Natural killer cell (primary cell): ENCODE measurements around the gene CAMP. TPM values are rescaled to one million over a fixed set of nuclear protein-coding genes. Genes with fewer than 3 reads are reported as not detected.

ENCODE experiments used
- ATAC-seq, 3 donors: fragments of 150-1000 bp in 2 of 3; fragments of 200-7000 bp in 1 of 3; cut with Tn5 transposase; 1 replicate in 1 of 3; 2 replicates in 2 of 3; pipeline ENCODE4 v1.10.0; 2021; ENCODE audit warnings: mild to moderate bottlenecking in 2 of 3, moderate library complexity in 2 of 3
- DNase-seq, 2 donors: peaks; one replicate each; pipeline versions ENCODE4 v3.0.0 to v3.0.0-alpha.2; 2013 to 2021; ENCODE audit warnings: mixed read lengths in 1 of 2
- H3K27ac ChIP-seq: one replicate; pipeline ENCODE4 v1.5.1; 2013; ENCODE audit warnings: mild to moderate bottlenecking, low read length
- H3K27me3 ChIP-seq: one replicate; pipeline ENCODE4 v1.6.1; 2013; ENCODE audit warnings: low read length; ENCODE audit not compliant: control insufficient read depth, insufficient read depth
- H3K36me3 ChIP-seq: one replicate; pipeline ENCODE4 v1.6.1; 2013; ENCODE audit warnings: low read length; ENCODE audit not compliant: control insufficient read depth, insufficient read depth
- H3K4me1 ChIP-seq: one replicate; pipeline ENCODE4 v1.6.1; 2013; ENCODE audit warnings: low read length; ENCODE audit not compliant: control insufficient read depth, insufficient read depth
- H3K4me3 ChIP-seq: one replicate; pipeline ENCODE4 v1.5.1; 2013; ENCODE audit warnings: low read length
- H3K9me3 ChIP-seq: one replicate; pipeline ENCODE4 v1.6.1; 2013; ENCODE audit warnings: low read length; ENCODE audit not compliant: control insufficient read depth, insufficient read depth
- H3K27ac Mint-ChIP-seq, 2 donors: one replicate each; pipeline ENCODE4 v1.8.0; 2022; ENCODE audit warnings: mild to moderate bottlenecking in 2 of 2, mixed read lengths in 2 of 2, moderate library complexity in 1 of 2
- H3K27me3 Mint-ChIP-seq, 2 donors: one replicate each; pipeline ENCODE4 v1.8.0; 2022; ENCODE audit warnings: low read depth in 2 of 2, mixed read lengths in 2 of 2
- H3K36me3 Mint-ChIP-seq: one replicate; pipeline ENCODE4 v1.8.0; 2022; ENCODE audit warnings: mixed read lengths
- H3K4me1 Mint-ChIP-seq, 2 donors: one replicate each; pipeline ENCODE4 v1.8.0; 2022; ENCODE audit warnings: mixed read lengths in 2 of 2
- H3K4me3 Mint-ChIP-seq: one replicate; pipeline ENCODE4 v1.8.0; 2022; ENCODE audit warnings: mild to moderate bottlenecking, moderate library complexity, mixed read lengths
- H3K9me3 Mint-ChIP-seq, 2 donors: one replicate each; pipeline ENCODE4 v1.8.0; 2022; ENCODE audit warnings: mixed read lengths in 2 of 2
- WGBS: methylation state at CpG from one replicate; pipeline ENCODE4 v1.1.7; 2013; ENCODE audit warnings: missing lambda C conversion rate; ENCODE audit not compliant: insufficient coverage; 5-methylcytosine and 5-hydroxymethylcytosine counted together
- intact Hi-C: fragments of 100-400 bp; cut with micrococcal nuclease; formaldehyde crosslinking; loops from one replicate; pipeline ENCODE4 v1.14.2; 2022
- total RNA-seq, 4 donors: library from RNA; stranded (reverse); fragments of 120-200 nt in 1 of 4; gene quantifications; one replicate each; pipeline versions ENCODE4 v1.2.3 to v1.2.4, GENCODE V29; 2013 to 2022
- TF ChIP-seq, protein P1 (sequence below): fragments of 200-600 bp; IDR thresholded peaks from one replicate; pipeline ENCODE4 v1.8.0; 2022; ENCODE audit warnings: antibody characterized with exemption

CAMP gene
- total RNA-seq, 3 donors from 2014 or later (not counting 1 experiment from before 2014, with no cell fraction given), result not detected

DNA sequence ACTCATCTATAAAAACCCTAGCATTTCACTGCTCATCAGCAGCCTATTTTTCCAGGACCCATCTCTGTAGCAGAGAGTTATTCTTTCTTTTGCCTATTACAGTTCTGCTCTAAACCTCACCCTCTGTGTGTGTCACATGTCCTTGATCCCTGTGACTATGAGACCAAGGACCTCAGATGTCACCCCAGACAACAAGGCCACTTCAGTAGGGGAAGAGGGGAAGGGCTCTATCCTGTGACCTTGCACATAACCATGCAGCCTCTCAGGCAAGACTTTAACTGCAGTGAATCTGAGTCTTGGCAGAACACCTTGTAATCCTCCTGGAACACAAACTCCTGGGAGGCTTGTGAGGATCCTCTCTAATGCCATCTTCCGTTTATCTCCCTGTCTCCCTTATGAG lies 13.2 kb downstream of the CAMP start:
- Mint-ChIP-seq H3K9me3 (no peaks in the 10 kb centered on the region), H3K36me3 (no peaks in the 10 kb centered on the region), H3K27ac (no peak overlapping the region), H3K4me3 (no peak overlapping the region), H3K27me3 (peaks cover 0 to 7% of the 10 kb centered on the region in 2 donors), H3K4me1 (peaks cover 10 to 21% of the 10 kb centered on the region in 2 donors)
- Histone ChIP-seq H3K9me3 (no peaks in the 10 kb centered on the region), H3K27ac (no peak overlapping the region), H3K27me3 (no peaks in the 10 kb centered on the region), H3K4me1 (peaks cover 16% of the 10 kb centered on the region), H3K4me3 (no peak overlapping the region), H3K36me3 (no peaks in the 10 kb centered on the region)
- no peak for DNase-seq
- no peak for ATAC-seq
- intact Hi-C loops, result no loop called here
- TF ChIP-seq, protein P1, sequence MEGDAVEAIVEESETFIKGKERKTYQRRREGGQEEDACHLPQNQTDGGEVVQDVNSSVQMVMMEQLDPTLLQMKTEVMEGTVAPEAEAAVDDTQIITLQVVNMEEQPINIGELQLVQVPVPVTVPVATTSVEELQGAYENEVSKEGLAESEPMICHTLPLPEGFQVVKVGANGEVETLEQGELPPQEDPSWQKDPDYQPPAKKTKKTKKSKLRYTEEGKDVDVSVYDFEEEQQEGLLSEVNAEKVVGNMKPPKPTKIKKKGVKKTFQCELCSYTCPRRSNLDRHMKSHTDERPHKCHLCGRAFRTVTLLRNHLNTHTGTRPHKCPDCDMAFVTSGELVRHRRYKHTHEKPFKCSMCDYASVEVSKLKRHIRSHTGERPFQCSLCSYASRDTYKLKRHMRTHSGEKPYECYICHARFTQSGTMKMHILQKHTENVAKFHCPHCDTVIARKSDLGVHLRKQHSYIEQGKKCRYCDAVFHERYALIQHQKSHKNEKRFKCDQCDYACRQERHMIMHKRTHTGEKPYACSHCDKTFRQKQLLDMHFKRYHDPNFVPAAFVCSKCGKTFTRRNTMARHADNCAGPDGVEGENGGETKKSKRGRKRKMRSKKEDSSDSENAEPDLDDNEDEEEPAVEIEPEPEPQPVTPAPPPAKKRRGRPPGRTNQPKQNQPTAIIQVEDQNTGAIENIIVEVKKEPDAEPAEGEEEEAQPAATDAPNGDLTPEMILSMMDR, result no peak
- 100% methylated on average over 1 of the region's 1 CpG for WGBS

- H3K4me1 ChIP-seq, result peaks cover 16% of the 10 kb centered on the region
- H3K4me1 Mint-ChIP-seq, result peaks cover 10 to 14% of the 10 kb centered on the region in 2 donors
- intact Hi-C loops, result no loop called here
- H3K36me3 Mint-ChIP-seq, result no peaks in the 10 kb centered on the region
- TF ChIP-seq, protein P1, result no peak
- no peaks in the 10 kb centered on the region for H3K27me3 Mint-ChIP-seq
- no peak overlapping the region for H3K4me3 Mint-ChIP-seq
- H3K4me3 ChIP-seq, result no peak overlapping the region
- no peak for DNase-seq
- 92% methylated on average over 13 of the region's 15 CpGs for WGBS
- no peak for ATAC-seq
- H3K9me3 ChIP-seq, result no peaks in the 10 kb centered on the region
- H3K27me3 ChIP-seq, result no peaks in the 10 kb centered on the region
- H3K27ac Mint-ChIP-seq, result no peak overlapping the region
- no peaks in the 10 kb centered on the region for H3K36me3 ChIP-seq
- H3K9me3 Mint-ChIP-seq, result no peaks in the 10 kb centered on the region
- no peak overlapping the region for H3K27ac ChIP-seq
Observed at GRCh38 chr3:48238531-48239085, 15.3 kb downstream of the CAMP start.

DNA sequence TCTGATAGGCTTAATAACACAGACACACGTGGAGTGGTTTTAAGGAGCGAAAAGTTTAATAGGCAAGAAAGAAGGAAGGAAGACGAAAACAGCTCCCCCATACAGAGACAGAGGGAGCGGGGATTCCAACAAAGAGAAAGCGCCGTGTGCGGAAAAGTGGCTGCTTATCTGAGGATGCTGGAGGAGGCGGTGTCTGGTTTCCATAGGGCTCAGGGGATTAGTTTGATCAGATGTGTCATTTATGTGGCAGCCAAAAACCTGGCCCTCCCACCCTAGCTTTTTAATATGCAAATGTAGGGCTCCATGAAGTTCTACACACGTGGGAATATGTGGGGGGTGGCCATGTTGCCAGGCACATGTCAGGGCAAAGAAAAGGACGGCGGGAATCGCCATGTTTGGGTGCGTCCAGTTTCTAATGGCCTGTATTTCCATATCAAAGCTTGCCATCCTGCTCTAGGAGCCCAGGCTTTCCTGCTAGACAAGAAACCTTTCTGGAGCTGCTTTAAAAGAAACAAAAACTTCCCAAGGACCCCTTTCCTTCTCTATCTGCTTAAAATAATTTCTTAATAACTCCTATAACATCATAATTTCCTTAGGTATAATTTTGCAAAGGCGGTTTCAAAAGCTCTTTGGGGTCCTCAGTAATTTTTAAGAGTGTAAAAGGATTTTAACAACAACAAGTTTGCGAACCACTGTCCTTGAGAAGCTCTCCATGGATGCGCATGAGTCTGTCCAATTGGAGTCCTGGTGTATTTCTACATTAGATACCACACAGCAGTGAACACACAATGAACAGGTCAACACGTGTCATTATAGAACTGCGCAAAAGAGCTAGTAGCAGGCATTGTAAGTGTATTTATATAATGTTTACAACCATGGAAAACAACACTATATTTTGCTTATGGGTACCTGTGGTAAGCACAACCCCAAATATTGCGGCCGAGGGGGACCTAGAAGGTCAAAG lies 17.0 kb downstream of the CAMP start:
- Mint-ChIP-seq H3K36me3 (no peaks in the 10 kb centered on the region), H3K9me3 (no peaks in the 10 kb centered on the region), H3K4me3 (peak overlapping the region; percentile 91), H3K27ac (peak overlapping the region; percentile 88 to 93), H3K27me3 (no peaks in the 10 kb centered on the region), H3K4me1 (peaks cover 10 to 14% of the 10 kb centered on the region in 2 donors)
- intact Hi-C loops, result loop anchor here (2.0 kb wide), 1 partner anchor 61 kb away; the partner anchor contains the start of gene NME6
- Histone ChIP-seq H3K27ac (peak overlapping the region; percentile 66), H3K4me3 (peak overlapping the region; percentile 57), H3K36me3 (no peaks in the 10 kb centered on the region), H3K9me3 (no peaks in the 10 kb centered on the region), H3K4me1 (peaks cover 13% of the 10 kb centered on the region), H3K27me3 (no peaks in the 10 kb centered on the region)
- ATAC-seq (no peak), DNase-seq (peak in 1 of 2 donors; percentile 9)
- TF ChIP-seq, protein P1, result no peak
- WGBS, result 79% methylated on average over 14 of the region's 20 CpGs
